Panc1 (cell line): ENCODE results near the gene SCO2.

Source experiments
- POLR2AphosphoS5 ChIP-seq: IDR thresholded peaks from 2 replicates; pipeline ENCODE4 v1.6.1; 2012; ENCODE audit warnings: mild to moderate bottlenecking, low read depth, low read length, moderate library complexity
- TCF7L2 ChIP-seq: IDR thresholded peaks from 2 replicates; pipeline ENCODE4 v1.6.1; 2011; ENCODE audit warnings: mild to moderate bottlenecking, low read depth, low read length, inconsistent platforms
- TF ChIP-seq, protein P1 (sequence below): fragments of 450-650 bp; IDR thresholded peaks from 2 replicates; pipeline ENCODE4 v1.5.1; 2017; ENCODE audit warnings: mild to moderate bottlenecking
- TF ChIP-seq, protein P2 (sequence below), 2 experiments: IDR thresholded peaks; 2 replicates each; pipeline ENCODE4 v1.6.1; 2011 to 2012; ENCODE audit warnings: low read depth in 2 of 2, control low read depth in 1 of 2, low read length in 1 of 2, mild to moderate bottlenecking in 1 of 2, moderate library complexity in 1 of 2; ENCODE audit not compliant: insufficient read depth in 1 of 2

DNA sequence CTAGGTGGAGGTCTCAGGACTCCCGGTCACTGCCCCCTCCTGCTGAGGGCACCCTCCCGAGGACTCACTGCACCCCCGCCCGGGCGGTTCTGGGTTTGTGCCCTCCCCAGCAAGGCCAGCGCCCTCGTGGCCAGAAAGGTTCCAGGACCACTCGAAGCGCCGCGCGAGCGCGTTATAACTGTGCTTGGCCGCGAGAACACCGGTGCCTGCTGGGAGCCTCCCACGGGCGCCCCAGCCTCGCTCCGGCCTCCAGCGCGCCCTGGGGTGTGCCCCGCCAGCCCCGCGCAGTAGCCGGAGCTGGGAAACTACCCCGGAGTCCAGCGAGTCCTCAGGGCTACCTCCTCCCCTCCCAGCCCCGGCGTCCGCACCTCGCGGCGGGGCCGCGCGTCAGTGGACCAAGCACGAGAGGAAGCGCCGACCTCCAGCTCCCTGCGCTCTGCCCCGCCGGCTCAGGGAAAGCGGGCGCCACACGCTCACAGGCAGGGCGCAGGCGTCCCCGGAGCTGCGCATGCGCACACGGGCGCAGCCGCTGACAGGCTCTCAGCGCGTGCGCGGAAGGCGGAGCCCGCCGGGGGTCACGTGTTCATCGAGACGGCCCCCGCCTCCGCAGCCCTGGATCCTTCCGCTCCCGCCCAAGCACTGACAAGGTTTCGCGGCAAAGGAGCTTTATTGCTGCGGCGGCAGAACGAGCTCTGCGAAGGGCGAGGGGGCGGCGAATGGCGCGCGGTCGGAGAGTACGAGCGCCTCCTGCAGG is at the start of gene SCO2:
- TF ChIP-seq POLR2AphosphoS5 (peak; percentile 39), TCF7L2 (no peak)
- TF ChIP-seq, protein P1, sequence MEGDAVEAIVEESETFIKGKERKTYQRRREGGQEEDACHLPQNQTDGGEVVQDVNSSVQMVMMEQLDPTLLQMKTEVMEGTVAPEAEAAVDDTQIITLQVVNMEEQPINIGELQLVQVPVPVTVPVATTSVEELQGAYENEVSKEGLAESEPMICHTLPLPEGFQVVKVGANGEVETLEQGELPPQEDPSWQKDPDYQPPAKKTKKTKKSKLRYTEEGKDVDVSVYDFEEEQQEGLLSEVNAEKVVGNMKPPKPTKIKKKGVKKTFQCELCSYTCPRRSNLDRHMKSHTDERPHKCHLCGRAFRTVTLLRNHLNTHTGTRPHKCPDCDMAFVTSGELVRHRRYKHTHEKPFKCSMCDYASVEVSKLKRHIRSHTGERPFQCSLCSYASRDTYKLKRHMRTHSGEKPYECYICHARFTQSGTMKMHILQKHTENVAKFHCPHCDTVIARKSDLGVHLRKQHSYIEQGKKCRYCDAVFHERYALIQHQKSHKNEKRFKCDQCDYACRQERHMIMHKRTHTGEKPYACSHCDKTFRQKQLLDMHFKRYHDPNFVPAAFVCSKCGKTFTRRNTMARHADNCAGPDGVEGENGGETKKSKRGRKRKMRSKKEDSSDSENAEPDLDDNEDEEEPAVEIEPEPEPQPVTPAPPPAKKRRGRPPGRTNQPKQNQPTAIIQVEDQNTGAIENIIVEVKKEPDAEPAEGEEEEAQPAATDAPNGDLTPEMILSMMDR: no peak
- TF ChIP-seq, protein P2, sequence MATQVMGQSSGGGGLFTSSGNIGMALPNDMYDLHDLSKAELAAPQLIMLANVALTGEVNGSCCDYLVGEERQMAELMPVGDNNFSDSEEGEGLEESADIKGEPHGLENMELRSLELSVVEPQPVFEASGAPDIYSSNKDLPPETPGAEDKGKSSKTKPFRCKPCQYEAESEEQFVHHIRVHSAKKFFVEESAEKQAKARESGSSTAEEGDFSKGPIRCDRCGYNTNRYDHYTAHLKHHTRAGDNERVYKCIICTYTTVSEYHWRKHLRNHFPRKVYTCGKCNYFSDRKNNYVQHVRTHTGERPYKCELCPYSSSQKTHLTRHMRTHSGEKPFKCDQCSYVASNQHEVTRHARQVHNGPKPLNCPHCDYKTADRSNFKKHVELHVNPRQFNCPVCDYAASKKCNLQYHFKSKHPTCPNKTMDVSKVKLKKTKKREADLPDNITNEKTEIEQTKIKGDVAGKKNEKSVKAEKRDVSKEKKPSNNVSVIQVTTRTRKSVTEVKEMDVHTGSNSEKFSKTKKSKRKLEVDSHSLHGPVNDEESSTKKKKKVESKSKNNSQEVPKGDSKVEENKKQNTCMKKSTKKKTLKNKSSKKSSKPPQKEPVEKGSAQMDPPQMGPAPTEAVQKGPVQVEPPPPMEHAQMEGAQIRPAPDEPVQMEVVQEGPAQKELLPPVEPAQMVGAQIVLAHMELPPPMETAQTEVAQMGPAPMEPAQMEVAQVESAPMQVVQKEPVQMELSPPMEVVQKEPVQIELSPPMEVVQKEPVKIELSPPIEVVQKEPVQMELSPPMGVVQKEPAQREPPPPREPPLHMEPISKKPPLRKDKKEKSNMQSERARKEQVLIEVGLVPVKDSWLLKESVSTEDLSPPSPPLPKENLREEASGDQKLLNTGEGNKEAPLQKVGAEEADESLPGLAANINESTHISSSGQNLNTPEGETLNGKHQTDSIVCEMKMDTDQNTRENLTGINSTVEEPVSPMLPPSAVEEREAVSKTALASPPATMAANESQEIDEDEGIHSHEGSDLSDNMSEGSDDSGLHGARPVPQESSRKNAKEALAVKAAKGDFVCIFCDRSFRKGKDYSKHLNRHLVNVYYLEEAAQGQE (IDR thresholded peaks at IDR 0.05; ENCODE audit: insufficient read depth in 1 of 2, low read depth in 2 of 2, low read length in 1 of 2): no peak
